WTC11 (cell line): ENCODE measurements around the gene F13A1. TPM values are rescaled to one million over a fixed set of nuclear protein-coding genes. Genes with fewer than 3 reads are reported as not detected.

ENCODE experiments used
- ATAC-seq: fragments of 200-7000 bp; cut with Tn5 transposase; 2 replicates; pipeline ENCODE4 v1.10.0; 2021; ENCODE audit warnings: mild to moderate bottlenecking, moderate library complexity
- CTCF ChIA-PET: fragments of 300-600 bp; sonication (Branson Sonifier 250); formaldehyde crosslinking; loops from one replicate; lab custom pipeline; 2021; ENCODE audit warnings: antibody characterized with exemption; lab: Charles Lee
- POLR2A ChIA-PET: fragments of 350-600 bp; sonication (Branson Sonifier 250); formaldehyde crosslinking; loops from one replicate; lab custom pipeline; 2021; ENCODE audit warnings: antibody characterized with exemption; lab: Charles Lee
- DNase-seq: peaks from one replicate; pipeline ENCODE4 v3.0.0; 2021; ENCODE audit warnings: low spot score
- H3K27ac Mint-ChIP-seq: 2 replicates; pipeline ENCODE4 v1.8.0; 2021; ENCODE audit warnings: mixed read lengths
- H3K27me3 Mint-ChIP-seq: 2 replicates; pipeline ENCODE4 v1.8.0; 2021; ENCODE audit warnings: low read depth, mild to moderate bottlenecking, moderate library complexity, mixed read lengths
- H3K36me3 Mint-ChIP-seq: 2 replicates; pipeline ENCODE4 v1.8.0; 2021; ENCODE audit warnings: mixed read lengths
- H3K4me1 Mint-ChIP-seq: 2 replicates; pipeline ENCODE4 v1.8.0; 2022; ENCODE audit warnings: mixed read lengths
- H3K4me3 Mint-ChIP-seq: 2 replicates; pipeline ENCODE4 v1.8.0; 2021; ENCODE audit warnings: mild to moderate bottlenecking, moderate library complexity, mixed read lengths
- H3K9me3 Mint-ChIP-seq: 2 replicates; pipeline ENCODE4 v1.8.0; 2021; ENCODE audit warnings: mixed read lengths
- ATF1 ChIP-seq: sonication (generic); formaldehyde crosslinking; IDR thresholded peaks from 2 replicates; pipeline ENCODE4 v1.8.1; 2023; ENCODE audit warnings: mild to moderate bottlenecking, moderate library complexity, missing genetic modification reagents
- CDX4 ChIP-seq: fragments of 250-450 bp; sonication (Bioruptor Pico); IDR thresholded peaks from 2 replicates; pipeline ENCODE4 v1.9.0; 2021; ENCODE audit warnings: moderate library complexity, mild to moderate bottlenecking, inconsistent platforms, borderline replicate concordance
- FOXP4 ChIP-seq: sonication (generic); formaldehyde crosslinking; IDR thresholded peaks from 2 replicates; pipeline ENCODE4 v1.8.0; 2022; ENCODE audit warnings: mild to moderate bottlenecking, missing genetic modification reagents
- MXD4 ChIP-seq: fragments of 250-450 bp; sonication (Bioruptor Pico); IDR thresholded peaks from 2 replicates; pipeline ENCODE4 v1.8.0; 2021; ENCODE audit warnings: mild to moderate bottlenecking, moderate library complexity, borderline replicate concordance
- NFATC4 ChIP-seq: fragments of 250-450 bp; sonication (Bioruptor Pico); IDR thresholded peaks from 2 replicates; pipeline ENCODE4 v1.9.0; 2021; ENCODE audit warnings: mild to moderate bottlenecking
- NR1H2 ChIP-seq: sonication (generic); formaldehyde crosslinking; IDR thresholded peaks from 2 replicates; pipeline ENCODE4 v1.9.0; 2021; ENCODE audit warnings: mild to moderate bottlenecking, moderate library complexity, missing genetic modification reagents
- OVOL2 ChIP-seq: fragments of 250-450 bp; sonication (Bioruptor Pico); IDR thresholded peaks from 2 replicates; pipeline ENCODE4 v1.9.0; 2021; ENCODE audit warnings: mild to moderate bottlenecking, borderline replicate concordance
- SMAD3 ChIP-seq: sonication (generic); formaldehyde crosslinking; IDR thresholded peaks from 2 replicates; pipeline ENCODE4 v1.8.0; 2022; ENCODE audit warnings: missing genetic modification reagents, mild to moderate bottlenecking, borderline replicate concordance
- TP53 ChIP-seq: sonication (generic); formaldehyde crosslinking; IDR thresholded peaks from 2 replicates; pipeline ENCODE4 v1.8.1; 2023; ENCODE audit warnings: mild to moderate bottlenecking, missing genetic modification reagents
- ZNF232 ChIP-seq: sonication (generic); formaldehyde crosslinking; IDR thresholded peaks from 2 replicates; pipeline ENCODE4 v1.8.0; 2022; ENCODE audit warnings: mild to moderate bottlenecking, missing genetic modification reagents
- ZNF263 ChIP-seq: sonication (generic); formaldehyde crosslinking; IDR thresholded peaks from 2 replicates; pipeline ENCODE4 v1.8.1; 2022; ENCODE audit warnings: low read depth, mild to moderate bottlenecking, moderate library complexity, missing genetic modification reagents
- ZNF671 ChIP-seq: fragments of 250-450 bp; sonication (Bioruptor Pico); IDR thresholded peaks from 2 replicates; pipeline ENCODE4 v1.8.0; 2021; ENCODE audit warnings: mild to moderate bottlenecking
- total RNA-seq: library from RNA; stranded (reverse); gene quantifications from 3 replicates; pipeline ENCODE4 v1.2.3, GENCODE V29; 2021
- TF ChIP-seq, protein P1 (sequence below): fragments of 250-450 bp; sonication (Bioruptor Pico); IDR thresholded peaks from 2 replicates; pipeline ENCODE4 v2.1.2; 2022; ENCODE audit warnings: mild to moderate bottlenecking, moderate library complexity
- TF ChIP-seq, protein P2 (sequence below): sonication (generic); formaldehyde crosslinking; IDR thresholded peaks from 2 replicates; pipeline ENCODE4 v1.8.0; 2022; ENCODE audit warnings: missing genetic modification reagents
- TF ChIP-seq, protein P3 (sequence below): sonication (generic); formaldehyde crosslinking; IDR thresholded peaks from 2 replicates; pipeline ENCODE4 v1.8.0; 2023; ENCODE audit warnings: missing genetic modification reagents, mild to moderate bottlenecking, borderline replicate concordance

Gene F13A1
- total RNA-seq, 1 experiment from 2014 or later, result 1.0 TPM

DNA sequence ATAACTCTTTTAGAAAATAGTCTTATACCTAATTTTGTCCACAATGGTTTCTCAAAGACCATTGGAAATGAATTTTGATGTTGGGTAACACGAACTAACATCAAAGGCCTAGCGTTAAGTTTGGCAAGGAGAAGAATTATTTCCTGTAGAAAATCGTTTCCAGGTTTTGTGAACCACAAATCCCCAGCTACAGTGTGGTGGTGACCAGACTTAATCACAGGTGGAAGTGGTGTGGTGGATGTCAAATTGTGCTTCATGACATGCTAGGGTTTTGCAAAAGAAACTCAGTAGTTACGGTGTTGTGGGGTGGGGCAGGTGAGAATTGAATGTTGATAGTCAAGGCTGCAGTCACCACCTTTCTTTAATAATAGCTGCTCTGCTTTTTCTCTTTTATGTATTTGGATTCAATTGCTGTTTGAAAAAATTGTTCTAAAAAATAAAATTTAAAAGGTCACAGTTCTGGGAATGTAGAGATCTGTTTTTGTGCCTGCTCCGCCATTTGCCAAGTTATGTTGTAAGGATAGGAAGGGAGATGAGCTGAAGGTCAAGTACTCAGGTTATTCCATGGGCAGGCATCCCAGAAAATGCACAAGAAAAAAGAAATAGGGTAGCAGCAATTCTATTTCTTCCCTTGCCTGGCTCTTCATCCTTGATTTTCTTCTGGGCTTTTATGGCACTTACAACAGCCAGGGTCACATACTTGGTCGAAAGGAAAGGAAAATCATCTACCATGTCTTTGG lies 83.6 kb downstream of the F13A1 start (continued):
- TF ChIP-seq ZNF232 (CRISPR knock-in tag), result no peak
- TF ChIP-seq CDX4, result no peak
- TF ChIP-seq NFATC4 (CRISPR knock-in tag), result no peak
- no peak for TF ChIP-seq ZNF671 (CRISPR knock-in tag)
- no peak for TF ChIP-seq ZNF263

GRCh38 chr6:6235786-6236185 lies 84.7 kb downstream of the F13A1 start:
- no peak for DNase-seq
- Mint-ChIP-seq H3K27ac (no peak overlapping the region), H3K9me3 (peaks cover 2% of the 10 kb centered on the region; the same call in 1 of the 2 replicates)
- TF ChIP-seq, protein P1, sequence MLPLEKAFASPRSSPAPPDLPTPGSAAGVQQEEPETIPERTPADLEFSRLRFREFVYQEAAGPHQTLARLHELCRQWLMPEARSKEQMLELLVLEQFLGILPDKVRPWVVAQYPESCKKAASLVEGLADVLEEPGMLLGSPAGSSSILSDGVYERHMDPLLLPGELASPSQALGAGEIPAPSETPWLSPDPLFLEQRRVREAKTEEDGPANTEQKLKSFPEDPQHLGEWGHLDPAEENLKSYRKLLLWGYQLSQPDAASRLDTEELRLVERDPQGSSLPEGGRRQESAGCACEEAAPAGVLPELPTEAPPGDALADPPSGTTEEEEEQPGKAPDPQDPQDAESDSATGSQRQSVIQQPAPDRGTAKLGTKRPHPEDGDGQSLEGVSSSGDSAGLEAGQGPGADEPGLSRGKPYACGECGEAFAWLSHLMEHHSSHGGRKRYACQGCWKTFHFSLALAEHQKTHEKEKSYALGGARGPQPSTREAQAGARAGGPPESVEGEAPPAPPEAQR (CRISPR knock-in tag), result no peak
- TF ChIP-seq SMAD3 (CRISPR knock-in tag), result no peak
- TF ChIP-seq, protein P2, sequence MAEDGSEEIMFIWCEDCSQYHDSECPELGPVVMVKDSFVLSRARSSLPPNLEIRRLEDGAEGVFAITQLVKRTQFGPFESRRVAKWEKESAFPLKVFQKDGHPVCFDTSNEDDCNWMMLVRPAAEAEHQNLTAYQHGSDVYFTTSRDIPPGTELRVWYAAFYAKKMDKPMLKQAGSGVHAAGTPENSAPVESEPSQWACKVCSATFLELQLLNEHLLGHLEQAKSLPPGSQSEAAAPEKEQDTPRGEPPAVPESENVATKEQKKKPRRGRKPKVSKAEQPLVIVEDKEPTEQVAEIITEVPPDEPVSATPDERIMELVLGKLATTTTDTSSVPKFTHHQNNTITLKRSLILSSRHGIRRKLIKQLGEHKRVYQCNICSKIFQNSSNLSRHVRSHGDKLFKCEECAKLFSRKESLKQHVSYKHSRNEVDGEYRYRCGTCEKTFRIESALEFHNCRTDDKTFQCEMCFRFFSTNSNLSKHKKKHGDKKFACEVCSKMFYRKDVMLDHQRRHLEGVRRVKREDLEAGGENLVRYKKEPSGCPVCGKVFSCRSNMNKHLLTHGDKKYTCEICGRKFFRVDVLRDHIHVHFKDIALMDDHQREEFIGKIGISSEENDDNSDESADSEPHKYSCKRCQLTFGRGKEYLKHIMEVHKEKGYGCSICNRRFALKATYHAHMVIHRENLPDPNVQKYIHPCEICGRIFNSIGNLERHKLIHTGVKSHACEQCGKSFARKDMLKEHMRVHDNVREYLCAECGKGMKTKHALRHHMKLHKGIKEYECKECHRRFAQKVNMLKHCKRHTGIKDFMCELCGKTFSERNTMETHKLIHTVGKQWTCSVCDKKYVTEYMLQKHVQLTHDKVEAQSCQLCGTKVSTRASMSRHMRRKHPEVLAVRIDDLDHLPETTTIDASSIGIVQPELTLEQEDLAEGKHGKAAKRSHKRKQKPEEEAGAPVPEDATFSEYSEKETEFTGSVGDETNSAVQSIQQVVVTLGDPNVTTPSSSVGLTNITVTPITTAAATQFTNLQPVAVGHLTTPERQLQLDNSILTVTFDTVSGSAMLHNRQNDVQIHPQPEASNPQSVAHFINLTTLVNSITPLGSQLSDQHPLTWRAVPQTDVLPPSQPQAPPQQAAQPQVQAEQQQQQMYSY, result no peak
- no peak for TF ChIP-seq TP53 (CRISPR knock-in tag)
- TF ChIP-seq, protein P3, sequence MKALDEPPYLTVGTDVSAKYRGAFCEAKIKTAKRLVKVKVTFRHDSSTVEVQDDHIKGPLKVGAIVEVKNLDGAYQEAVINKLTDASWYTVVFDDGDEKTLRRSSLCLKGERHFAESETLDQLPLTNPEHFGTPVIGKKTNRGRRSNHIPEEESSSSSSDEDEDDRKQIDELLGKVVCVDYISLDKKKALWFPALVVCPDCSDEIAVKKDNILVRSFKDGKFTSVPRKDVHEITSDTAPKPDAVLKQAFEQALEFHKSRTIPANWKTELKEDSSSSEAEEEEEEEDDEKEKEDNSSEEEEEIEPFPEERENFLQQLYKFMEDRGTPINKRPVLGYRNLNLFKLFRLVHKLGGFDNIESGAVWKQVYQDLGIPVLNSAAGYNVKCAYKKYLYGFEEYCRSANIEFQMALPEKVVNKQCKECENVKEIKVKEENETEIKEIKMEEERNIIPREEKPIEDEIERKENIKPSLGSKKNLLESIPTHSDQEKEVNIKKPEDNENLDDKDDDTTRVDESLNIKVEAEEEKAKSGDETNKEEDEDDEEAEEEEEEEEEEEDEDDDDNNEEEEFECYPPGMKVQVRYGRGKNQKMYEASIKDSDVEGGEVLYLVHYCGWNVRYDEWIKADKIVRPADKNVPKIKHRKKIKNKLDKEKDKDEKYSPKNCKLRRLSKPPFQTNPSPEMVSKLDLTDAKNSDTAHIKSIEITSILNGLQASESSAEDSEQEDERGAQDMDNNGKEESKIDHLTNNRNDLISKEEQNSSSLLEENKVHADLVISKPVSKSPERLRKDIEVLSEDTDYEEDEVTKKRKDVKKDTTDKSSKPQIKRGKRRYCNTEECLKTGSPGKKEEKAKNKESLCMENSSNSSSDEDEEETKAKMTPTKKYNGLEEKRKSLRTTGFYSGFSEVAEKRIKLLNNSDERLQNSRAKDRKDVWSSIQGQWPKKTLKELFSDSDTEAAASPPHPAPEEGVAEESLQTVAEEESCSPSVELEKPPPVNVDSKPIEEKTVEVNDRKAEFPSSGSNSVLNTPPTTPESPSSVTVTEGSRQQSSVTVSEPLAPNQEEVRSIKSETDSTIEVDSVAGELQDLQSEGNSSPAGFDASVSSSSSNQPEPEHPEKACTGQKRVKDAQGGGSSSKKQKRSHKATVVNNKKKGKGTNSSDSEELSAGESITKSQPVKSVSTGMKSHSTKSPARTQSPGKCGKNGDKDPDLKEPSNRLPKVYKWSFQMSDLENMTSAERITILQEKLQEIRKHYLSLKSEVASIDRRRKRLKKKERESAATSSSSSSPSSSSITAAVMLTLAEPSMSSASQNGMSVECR (CRISPR knock-in tag), result no peak
- TF ChIP-seq NFATC4 (CRISPR knock-in tag), result no peak
- no peak for TF ChIP-seq FOXP4
- TF ChIP-seq OVOL2 (CRISPR knock-in tag), result no peak
- TF ChIP-seq MXD4 (CRISPR knock-in tag), result no peak
- TF ChIP-seq NR1H2 (CRISPR knock-in tag), result no peak
- no peak for TF ChIP-seq ATF1
- TF ChIP-seq, all 79 proteins: peak for 0
- ChIA-PET POLR2A (no interaction called here), CTCF (no interaction called here)
- Mint-ChIP-seq H3K36me3 (no peaks in the 10 kb centered on the region), H3K27me3 (no peaks in the 10 kb centered on the region), H3K4me1 (no peaks in the 10 kb centered on the region), H3K4me3 (no peak overlapping the region)
- ATAC-seq, result no peak
